ENCODE data around the gene SAA2. TPM values are rescaled to one million over a fixed set of nuclear protein-coding genes. Genes with fewer than 3 reads are reported as not detected.

The SAA2 gene
- total RNA-seq, 4 donors from 2014 or later: 2.8 to 5.5 (median 3.9) TPM

GRCh38 chr11:18196532-18196931, 51.9 kb downstream of the SAA2 start:
- intact Hi-C loops (cut with DNase I; ENCODE audit: low total_unique reads): no loop called here
- no peak for DNase-seq (ENCODE audit: low spot score in 2 of 2)
- WGBS, 2 donors: 94 to 100% methylated on average over 2 of the region's 2 CpGs
- TF ChIP-seq CTCF (IDR thresholded peaks at IDR 0.05) (no peak), POLR2A (IDR thresholded peaks at IDR 0.05) (no peak)
- H3K4me3 ChIP-seq (ENCODE audit: low read depth, poor library complexity, severe bottlenecking): no peak overlapping the region

Other genes starting within 250 kb of the SAA2 start
- 10 to 100 TPM; 17.1 to 39.3 (median 33.1) TPM for gene SERGEF, start 235.6 kb downstream of the SAA2 start, total RNA-seq
- gene TPH1, start 202.4 kb downstream of the SAA2 start, total RNA-seq: 1 to 10 TPM in 2 of 4 donors, under 1 TPM in 2; 0.04 to 1.9 (median 0.76) TPM
- 10 to 100 TPM in 3 of 4 donors, 1 to 10 TPM in 1; 7.2 to 13.7 (median 11.5) TPM for gene SAAL1, start 142.6 kb downstream of the SAA2 start, total RNA-seq
- under 1 TPM in 1 of 4 donors, not detected in 3; 0.38 TPM for gene MRGPRX3, start 116.1 kb downstream of the SAA2 start, total RNA-seq
- gene MRGPRX4, start 75.8 kb downstream of the SAA2 start, total RNA-seq: not detected
- under 1 TPM in 1 of 4 donors, not detected in 3; 0.84 TPM for gene SAA4, start 11.9 kb downstream of the SAA2 start, total RNA-seq
- gene SAA1, start 17.6 kb upstream of the SAA2 start, total RNA-seq: 10 to 100 TPM; 16.8 to 44.3 (median 32.7) TPM
- 10 to 100 TPM in 3 of 4 donors, 1 to 10 TPM in 1; 10.0 to 26.4 (median 20.4) TPM for gene HPS5, start 73.5 kb upstream of the SAA2 start, total RNA-seq
- 10 to 100 TPM; 46.4 to 73.0 (median 53.5) TPM for gene GTF2H1, start 73.9 kb upstream of the SAA2 start, total RNA-seq
- gene LDHA, start 145.9 kb upstream of the SAA2 start, total RNA-seq: 100 to 1,000 TPM; 488 to 761 (median 562) TPM
- not detected for gene LDHC, start 163.7 kb upstream of the SAA2 start, total RNA-seq
- not detected for gene LDHAL6A, start 207.2 kb upstream of the SAA2 start, total RNA-seq